ENCODE data around the gene VPS13D.

- TF ChIP-seq CTCF (IDR thresholded peaks at IDR 0.05 in 2 of 3, conservative IDR thresholded peaks at IDR 0.05 in 1 of 3; ENCODE audit: borderline replicate concordance in 1 of 3, insufficient read depth in 1 of 3, low read depth in 2 of 3, low read length in 2 of 3) = no peak
- TF ChIP-seq EZH2phosphoT487 (IDR thresholded peaks at IDR 0.05; ENCODE audit: borderline replicate concordance) = no peak
- TF ChIP-seq POLR2A (IDR thresholded peaks at IDR 0.05; ENCODE audit: borderline replicate concordance, extremely low read depth, insufficient read depth, insufficient read length) = no peak
- no peak for TF ChIP-seq CEBPB (IDR thresholded peaks at IDR 0.05; ENCODE audit: low read depth)
Measured at GRCh38 chr1:12505231-12505630, 275.4 kb downstream of the VPS13D start.

All from HCT116 (cell line).